B cell (primary cell): ENCODE data around the gene RERE. TPM values are rescaled to one million over a fixed set of nuclear protein-coding genes. Genes with fewer than 3 reads are reported as not detected.

Source experiments
- ATAC-seq: fragments of 200-7000 bp; cut with Tn5 transposase; one replicate; pipeline ENCODE4 v1.10.0; 2021; ENCODE audit warnings: low read depth, mild to moderate bottlenecking, moderate number of reproducible peaks, moderate library complexity
- CTCF ChIA-PET: fragments of 350-600 bp; sonication (Branson Sonifier 250); formaldehyde crosslinking; loops from one replicate; lab custom pipeline; 2021; ENCODE audit warnings: antibody characterized with exemption, inconsistent platforms; lab: Charles Lee
- POLR2A ChIA-PET: fragments of 350-600 bp; sonication (Branson Sonifier 250); formaldehyde crosslinking; loops from one replicate; lab custom pipeline; 2021; ENCODE audit warnings: antibody characterized with exemption; lab: Charles Lee
- DNase-seq: peaks from one replicate; pipeline ENCODE4 v3.0.0; 2013
- H2AFZ ChIP-seq: 2 replicates; pipeline ENCODE4 v1.6.1; 2012; ENCODE audit warnings: mild to moderate bottlenecking, low read depth, low read length; ENCODE audit not compliant: insufficient read depth, poor library complexity, severe bottlenecking
- H3K27ac ChIP-seq, 2 donors: 1 replicate in 1 of 2; 2 replicates in 1 of 2; pipeline ENCODE4 v1.5.1; 2012 to 2013; ENCODE audit warnings: low read length in 2 of 2, mild to moderate bottlenecking in 2 of 2, moderate library complexity in 1 of 2
- H3K27me3 ChIP-seq, 4 experiments: fragments of 200-600 bp in 1 of 4; sonication (generic) in 1 of 4; replicated peaks in 1 of 4; 1 replicate in 2 of 4; 2 replicates in 2 of 4; pipeline versions ENCODE4 v1.6.1 to v1.7.0; 2013 to 2016; ENCODE audit warnings: low read length in 3 of 4, mild to moderate bottlenecking in 2 of 4, mixed read lengths in 1 of 4, moderate library complexity in 1 of 4; ENCODE audit not compliant: insufficient read depth in 4 of 4, control insufficient read depth in 3 of 4; ENCODE audit errors: control extremely low read depth in 1 of 4
- H3K36me3 ChIP-seq, 2 experiments: replicated peaks in 1 of 2; 1 replicate in 1 of 2; 2 replicates in 1 of 2; pipeline versions ENCODE4 v1.6.1 to v1.7.1; 2013; ENCODE audit warnings: low read length in 1 of 2; ENCODE audit not compliant: insufficient read depth in 2 of 2, control insufficient read depth in 1 of 2; ENCODE audit errors: control extremely low read depth in 1 of 2, extremely low read depth in 1 of 2
- H3K4me1 ChIP-seq, 2 donors: fragments of 200-600 bp in 1 of 2; sonication (generic) in 1 of 2; 1 replicate in 1 of 2; 2 replicates in 1 of 2; pipeline versions ENCODE4 v1.5.1 to v1.6.1; 2013 to 2017; ENCODE audit warnings: low read length in 2 of 2; ENCODE audit not compliant: control insufficient read depth in 2 of 2, insufficient read depth in 2 of 2
- H3K4me2 ChIP-seq: replicated peaks from 2 replicates; pipeline ENCODE3; 2012; ENCODE audit warnings: mild to moderate bottlenecking, low read depth, low read length; ENCODE audit not compliant: poor library complexity, severe bottlenecking
- H3K4me3 ChIP-seq, 5 experiments: fragments of 200-600 bp in 1 of 5; sonication (generic) in 1 of 5; 1 replicate in 3 of 5; 2 replicates in 2 of 5; pipeline versions ENCODE4 v1.5.1 to v1.7.0; 2011 to 2016; ENCODE audit warnings: low read length in 4 of 5, mild to moderate bottlenecking in 4 of 5, low read depth in 2 of 5, control low read depth in 1 of 5, moderate library complexity in 1 of 5; ENCODE audit not compliant: insufficient read depth in 1 of 5; ENCODE audit errors: control extremely low read depth in 1 of 5, extremely low read depth in 1 of 5
- H3K79me2 ChIP-seq: fragments of 200-600 bp; sonication (generic); one replicate; pipeline ENCODE4 v1.6.0; 2016; ENCODE audit warnings: low read length; ENCODE audit not compliant: control insufficient read depth, insufficient read depth
- H3K9ac ChIP-seq: fragments of 200-600 bp; sonication (generic); 2 replicates; pipeline ENCODE4 v1.6.1; 2017; ENCODE audit warnings: mild to moderate bottlenecking, low read length, moderate library complexity
- H3K9me3 ChIP-seq, 3 donors: one replicate each; pipeline versions ENCODE4 v1.6.1 to v1.7.1; 2013; ENCODE audit warnings: low read length in 2 of 3; ENCODE audit not compliant: control insufficient read depth in 2 of 3, insufficient read depth in 1 of 3; ENCODE audit errors: control extremely low read depth in 1 of 3
- H4K20me1 ChIP-seq: 2 replicates; pipeline ENCODE4 v1.6.0; 2012; ENCODE audit warnings: mild to moderate bottlenecking, low read length; ENCODE audit not compliant: insufficient read depth, control insufficient read depth, poor library complexity, severe bottlenecking
- H3K27ac Mint-ChIP-seq: one replicate; pipeline ENCODE4 v1.8.0; 2021; ENCODE audit warnings: mixed read lengths
- H3K27me3 Mint-ChIP-seq: one replicate; pipeline ENCODE4 v1.8.0; 2021; ENCODE audit warnings: mixed read lengths
- H3K4me1 Mint-ChIP-seq: one replicate; pipeline ENCODE4 v1.8.0; 2021; ENCODE audit warnings: mixed read lengths
- H3K4me3 Mint-ChIP-seq: one replicate; pipeline ENCODE4 v1.8.0; 2021; ENCODE audit warnings: mixed read lengths
- H3K9me3 Mint-ChIP-seq: one replicate; pipeline ENCODE4 v1.8.0; 2022; ENCODE audit warnings: mixed read lengths; ENCODE audit not compliant: insufficient read depth
- CTCF ChIP-seq: fragments of 200-600 bp; IDR thresholded peaks from one replicate; pipeline ENCODE4 v1.8.0; 2022; ENCODE audit warnings: antibody characterized with exemption, mild to moderate bottlenecking
- EZH2 ChIP-seq: IDR thresholded peaks from 2 replicates; pipeline ENCODE4 v1.6.1; 2012; ENCODE audit warnings: borderline replicate concordance, low read depth, mild to moderate bottlenecking, moderate library complexity, low read length; ENCODE audit not compliant: insufficient read depth, poor library complexity, severe bottlenecking
- WGBS: methylation state at CpG from one replicate; pipeline ENCODE4 v1.1.5; 2013; ENCODE audit warnings: missing lambda C conversion rate; ENCODE audit not compliant: insufficient coverage; 5-methylcytosine and 5-hydroxymethylcytosine counted together
- intact Hi-C: fragments of 100-400 bp; cut with micrococcal nuclease; formaldehyde crosslinking; loops from one replicate; pipeline ENCODE4 v1.10.0; 2022
- polyA plus RNA-seq: library from polyadenylated mRNA; depleted of rRNA; stranded (reverse); fragments of >200 nt; gene quantifications from 2 replicates; pipeline ENCODE4 v1.2.3, GENCODE V29; 2012
- total RNA-seq, 2 donors: library from RNA; stranded (reverse); fragments of 120-200 nt in 1 of 2; gene quantifications; 1 replicate in 1 of 2; 2 replicates in 1 of 2; pipeline versions ENCODE4 v1.2.3 to v1.2.4, GENCODE V29; 2013 to 2022

Gene RERE
- total and polyA plus RNA-seq, 2 donors (not counting 1 experiment from before 2014, with no cell fraction given), result 27.3 to 132 TPM

DNA sequence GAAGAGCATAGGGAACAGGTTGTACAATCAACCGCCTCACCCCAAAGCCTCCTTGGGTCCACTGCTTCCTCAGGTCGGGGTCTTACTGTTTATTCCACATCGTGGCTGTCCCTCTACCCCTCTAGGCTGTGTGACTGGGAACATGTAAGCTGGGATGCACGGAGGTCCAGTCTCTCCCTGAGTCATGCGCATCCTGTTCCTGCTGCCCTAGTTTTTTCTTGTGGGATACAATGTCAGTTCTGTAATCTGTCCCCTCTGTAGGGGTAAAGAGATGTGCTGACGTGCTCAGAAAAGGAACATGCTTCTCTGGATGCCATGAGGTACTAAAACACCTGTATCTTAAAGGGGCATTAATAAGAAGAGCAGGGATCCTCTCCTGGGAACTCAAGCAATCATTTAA, 433.4 kb downstream of the RERE start:
- Histone ChIP-seq H3K9ac (no peak overlapping the region), H3K27me3 (no peaks in the 10 kb centered on the region), H3K4me3 (no peak overlapping the region), H3K4me2 (no peak overlapping the region), H3K9me3 (no peaks in the 10 kb centered on the region), H3K4me1 (peaks cover 25 to 42% of the 10 kb centered on the region in 2 donors), H3K79me2 (peaks cover 95% of the 10 kb centered on the region), H2AFZ (no peak overlapping the region), H4K20me1 (peaks cover 76% of the 10 kb centered on the region), H3K27ac (peak overlapping the region in 1 of 2 donors; percentile 52), H3K36me3 (peaks cover 3 to 34% of the 10 kb centered on the region in 2 experiments)
- DNase-seq (no peak), ATAC-seq (no peak)
- H3K4me1 Mint-ChIP-seq, result peaks cover 69% of the 10 kb centered on the region
- ChIA-PET CTCF (no interaction called here), POLR2A (no interaction called here)
- no peaks in the 10 kb centered on the region for H3K27me3 Mint-ChIP-seq
- peak overlapping the region; percentile 39 for H3K27ac Mint-ChIP-seq
- H3K4me3 Mint-ChIP-seq, result no peak overlapping the region
- intact Hi-C loops, result no loop called here
- WGBS, result 100% methylated on average over 1 of the region's 6 CpGs
- no peak for TF ChIP-seq CTCF
- no peak for TF ChIP-seq EZH2
- no peaks in the 10 kb centered on the region for H3K9me3 Mint-ChIP-seq

DNA sequence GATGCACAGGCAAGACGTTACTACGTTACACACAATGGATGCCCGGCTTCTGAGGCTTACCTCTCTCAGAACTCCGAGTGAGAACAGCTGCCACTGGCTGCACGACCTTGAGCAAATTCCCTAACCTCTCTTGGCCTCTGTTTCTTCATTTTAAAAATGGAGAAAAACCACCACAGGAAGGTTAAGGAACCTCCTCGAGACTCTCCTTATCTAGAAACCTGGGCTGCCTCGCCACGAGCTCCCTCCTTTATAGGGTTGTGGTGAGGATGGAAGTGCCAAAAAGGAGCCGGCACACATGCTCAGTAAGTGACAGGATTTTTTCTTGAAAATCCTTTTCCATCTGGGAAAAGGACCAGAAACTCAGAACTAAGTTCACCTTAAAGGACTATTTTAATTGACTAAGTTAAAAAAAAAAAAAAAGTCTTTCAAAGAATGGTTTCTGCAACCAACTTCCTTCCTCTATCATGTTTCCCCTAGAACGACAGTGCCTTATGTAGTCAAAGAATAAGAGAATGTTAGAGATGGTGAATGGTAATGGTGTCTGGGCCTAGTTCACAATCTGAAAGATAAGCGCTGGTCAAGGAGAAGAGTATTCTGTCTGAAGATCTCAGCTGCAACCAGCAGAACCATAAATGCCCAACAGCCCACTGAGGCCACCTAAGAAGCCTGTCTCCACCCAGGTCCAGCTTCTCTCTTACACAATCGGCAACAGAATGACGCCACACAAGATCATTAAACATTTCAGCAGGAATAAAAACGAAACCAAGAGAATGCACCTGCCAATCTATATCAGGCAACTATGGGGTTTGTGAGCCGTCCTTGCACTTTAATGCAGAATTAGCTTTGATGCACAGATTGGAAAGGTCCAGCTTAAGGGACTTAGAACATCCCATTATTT, 434.6 kb downstream of the RERE start:
- CTCF ChIA-PET, result interaction anchor here (0.9 to 1.7 kb wide), 4 partner anchors 11 to 344 kb away, joined by 3 to 5 read pairs (median 3); no protein-coding TSS in a partner anchor
- no peaks in the 10 kb centered on the region for H3K9me3 ChIP-seq
- 56% methylated on average over 8 of the region's 15 CpGs for WGBS
- peaks cover 72% of the 10 kb centered on the region for H3K4me1 Mint-ChIP-seq
- H3K4me2 ChIP-seq, result peak overlapping the region; percentile 51
- peaks cover 25 to 39% of the 10 kb centered on the region in 2 donors for H3K4me1 ChIP-seq
- no peak overlapping the region for H2AFZ ChIP-seq
- H3K9me3 Mint-ChIP-seq, result no peaks in the 10 kb centered on the region
- DNase-seq (peak; percentile 43), ATAC-seq (peak; percentile 39)
- H3K27ac Mint-ChIP-seq, result peak overlapping the region; percentile 81
- peaks cover 95% of the 10 kb centered on the region for H3K79me2 ChIP-seq
- no peaks in the 10 kb centered on the region for H3K27me3 Mint-ChIP-seq
- intact Hi-C loops, result no loop called here
- TF ChIP-seq EZH2 (no peak), CTCF (no peak)
- peak overlapping the region; percentile 65 for H3K4me3 Mint-ChIP-seq
- H3K27me3 ChIP-seq, result no peaks in the 10 kb centered on the region
- H3K4me3 ChIP-seq, result peak overlapping the region in 2 of 5 experiments; percentile 7 to 11
- H3K36me3 ChIP-seq, result peaks cover 2 to 39% of the 10 kb centered on the region in 2 experiments
- peak overlapping the region; percentile 35 to 67 for H3K27ac ChIP-seq
- POLR2A ChIA-PET, result interaction anchor here (0.6 to 0.7 kb wide), 4 partner anchors 14 to 684 kb away, joined by 3 read pairs; no protein-coding TSS in a partner anchor
- H4K20me1 ChIP-seq, result peaks cover 85% of the 10 kb centered on the region
- peak overlapping the region; percentile 10 for H3K9ac ChIP-seq
